ENCODE measurements around the gene GDPGP1.

DNA sequence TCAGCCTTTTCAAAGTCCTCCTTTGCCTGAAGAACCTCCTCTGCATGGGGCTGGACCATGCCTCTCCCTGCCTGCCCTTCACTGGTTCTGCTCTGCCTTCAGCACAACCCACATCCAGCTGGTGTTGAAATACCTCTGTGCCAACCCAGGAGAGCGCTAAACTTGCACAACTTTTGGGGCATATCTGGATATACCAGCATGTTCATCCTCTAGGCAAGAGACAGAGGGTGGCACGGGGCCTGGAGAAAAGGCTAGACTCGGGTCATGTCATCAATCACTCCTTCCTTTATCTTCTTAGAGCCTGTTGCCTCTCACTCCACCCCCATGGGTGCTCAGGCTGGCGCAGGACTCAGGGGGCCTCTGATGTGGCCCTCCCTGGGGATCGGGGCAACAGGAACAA is 28.1 kb upstream of the GDPGP1 start:
- TF ChIP-seq EZH2 (IDR thresholded peaks at IDR 0.05) (no peak), POLR2AphosphoS5 (IDR thresholded peaks at IDR 0.05; ENCODE audit: borderline replicate concordance, low read depth, low read length) (no peak), FOXP2 (optimal IDR thresholded peaks at IDR 0.05; ENCODE audit: control extremely low read depth, extremely low read length, insufficient read depth) (no peak)
